SK-N-SH (cell line): ENCODE data around the gene UBB. TPM values are rescaled to one million over a fixed set of nuclear protein-coding genes. Genes with fewer than 3 reads are reported as not detected.

ENCODE experiments used
- CTCF ChIA-PET: fragments of 300-600, 350-600 bp; formaldehyde crosslinking; extraction: SDS; loops from one replicate; lab custom pipeline; 2021; lab: Yijun Ruan, JAX
- POLR2A ChIA-PET: fragments of 350-600 bp; sonication (Branson Sonifier 250); formaldehyde crosslinking; extraction: SDS; loops from one replicate; lab custom pipeline; 2020; ENCODE audit warnings: antibody characterized with exemption, inconsistent platforms; lab: Yijun Ruan, JAX
- DNase-seq: peaks from one replicate; pipeline ENCODE4 v3.0.0; 2012
- H2AFZ ChIP-seq: fragments of 200-600 bp; sonication (generic); 2 replicates; pipeline ENCODE4 v1.8.1; 2016; ENCODE audit warnings: antibody characterized with exemption, mild to moderate bottlenecking, low read depth
- H3F3A ChIP-seq: fragments of 200-600 bp; sonication (generic); replicated peaks from 2 replicates; pipeline ENCODE3; 2016; ENCODE audit warnings: antibody characterized with exemption, mild to moderate bottlenecking; ENCODE audit not compliant: insufficient read depth
- H3K27ac ChIP-seq, 2 experiments: fragments of 200-500 bp in 1 of 2; fragments of 200-600 bp in 1 of 2; sonication (Bioruptor generic) in 1 of 2; sonication (generic), shearing (Covaris generic) in 1 of 2; 2 replicates each; pipeline versions ENCODE4 v1.5.1 to v1.6.1; 2014 to 2016; ENCODE audit warnings: low read depth in 2 of 2, inconsistent platforms in 1 of 2, low read length in 1 of 2, mild to moderate bottlenecking in 1 of 2, mixed read lengths in 1 of 2
- H3K27me3 ChIP-seq: fragments of 200-600 bp; sonication (generic), shearing (Covaris generic); 2 replicates; pipeline ENCODE4 v1.6.1; 2016; ENCODE audit warnings: mixed run types; ENCODE audit not compliant: insufficient read depth
- H3K36me3 ChIP-seq, 2 experiments: fragments of 200-500 bp in 1 of 2; fragments of 200-600 bp in 1 of 2; sonication (Bioruptor generic) in 1 of 2; sonication (generic) in 1 of 2; replicated peaks in 1 of 2; 2 replicates each; pipeline versions ENCODE3 to v1.5.1; 2014 to 2016; ENCODE audit warnings: low read length in 1 of 2, mild to moderate bottlenecking in 1 of 2; ENCODE audit not compliant: insufficient read depth in 2 of 2, control insufficient read depth in 1 of 2
- H3K4me1 ChIP-seq, 2 experiments: fragments of 200-500 bp in 1 of 2; fragments of 200-600 bp in 1 of 2; sonication (Bioruptor generic) in 1 of 2; sonication (generic), shearing (Covaris generic) in 1 of 2; 2 replicates each; pipeline versions ENCODE4 v1.5.1 to v1.6.1; 2014 to 2016; ENCODE audit warnings: low read depth in 1 of 2, low read length in 1 of 2, mixed run types in 1 of 2; ENCODE audit not compliant: insufficient read depth in 2 of 2, control insufficient read depth in 1 of 2
- H3K4me2 ChIP-seq: fragments of 200-600 bp; sonication (generic), shearing (Covaris generic); 2 replicates; pipeline ENCODE4 v1.6.1; 2017; ENCODE audit warnings: mixed run types
- H3K4me3 ChIP-seq, 2 experiments: fragments of 200-500 bp in 1 of 2; fragments of 200-600 bp in 1 of 2; sonication (Bioruptor generic) in 1 of 2; sonication (generic), shearing (Covaris generic) in 1 of 2; 2 replicates each; pipeline versions ENCODE4 v1.5.1 to v1.8.1; 2014 to 2016; ENCODE audit warnings: low read depth in 2 of 2, inconsistent platforms in 1 of 2, low read length in 1 of 2, mild to moderate bottlenecking in 1 of 2, mixed read lengths in 1 of 2, moderate library complexity in 1 of 2
- H3K79me2 ChIP-seq: fragments of 200-600 bp; sonication (generic); 2 replicates; pipeline ENCODE4 v1.8.1; 2017; ENCODE audit warnings: mild to moderate bottlenecking; ENCODE audit not compliant: insufficient read depth
- H3K9ac ChIP-seq: fragments of 200-600 bp; sonication (generic); 2 replicates; pipeline ENCODE4 v1.6.1; 2017; ENCODE audit warnings: mixed run types
- H3K9me2 ChIP-seq: fragments of 200-600 bp; sonication (generic); 2 replicates; pipeline ENCODE4 v1.6.1; 2017; ENCODE audit warnings: mixed run types
- H3K9me3 ChIP-seq: fragments of 200-600 bp; sonication (generic); 2 replicates; pipeline ENCODE4 v1.6.1; 2017; ENCODE audit warnings: mixed run types, mild to moderate bottlenecking, moderate library complexity
- H4K20me1 ChIP-seq: fragments of 200-600 bp; sonication (generic); 2 replicates; pipeline ENCODE4 v1.6.1; 2017; ENCODE audit warnings: mild to moderate bottlenecking, mixed run types; ENCODE audit not compliant: insufficient read depth
- CHD2 ChIP-seq: fragments of 150-350 bp; IDR thresholded peaks from 2 replicates; pipeline ENCODE4 v1.6.1; 2018; ENCODE audit warnings: low read length; ENCODE audit not compliant: partially characterized antibody
- EP300 ChIP-seq, 2 experiments: IDR thresholded peaks; 2 replicates each; pipeline versions ENCODE4 v1.4.0 to v1.6.1; 2012; ENCODE audit warnings: borderline replicate concordance in 1 of 2, low read depth in 1 of 2, low read length in 1 of 2
- MAX ChIP-seq: IDR thresholded peaks from 2 replicates; pipeline ENCODE4 v1.4.0; 2012; ENCODE audit warnings: low read depth
- MXI1 ChIP-seq: IDR thresholded peaks from 2 replicates; pipeline ENCODE4 v1.6.1; 2012; ENCODE audit warnings: mild to moderate bottlenecking, low read depth, low read length, improper control_type of control experiment
- NRF1 ChIP-seq: IDR thresholded peaks from 2 replicates; pipeline ENCODE4 v1.6.1; 2012; ENCODE audit warnings: low read depth, mild to moderate bottlenecking, low read length
- POLR2AphosphoS5 ChIP-seq: IDR thresholded peaks from 2 replicates; pipeline ENCODE4 v1.6.1; 2012; ENCODE audit warnings: low read depth, low read length
- RAD21 ChIP-seq: IDR thresholded peaks from 2 replicates; pipeline ENCODE4 v1.6.1; 2012; ENCODE audit warnings: mild to moderate bottlenecking, low read length
- REST ChIP-seq: IDR thresholded peaks from 2 replicates; pipeline ENCODE4 v1.6.1; 2012; ENCODE audit warnings: mild to moderate bottlenecking, low read depth, low read length, moderate library complexity
- SIN3A ChIP-seq: IDR thresholded peaks from 2 replicates; pipeline ENCODE4 v1.6.1; 2012; ENCODE audit warnings: low read depth, mild to moderate bottlenecking, low read length, moderate library complexity, borderline replicate concordance
- SMC3 ChIP-seq: IDR thresholded peaks from 2 replicates; pipeline ENCODE4 v1.6.1; 2012; ENCODE audit warnings: low read depth, low read length, improper control_type of control experiment
- TAF1 ChIP-seq: IDR thresholded peaks from 2 replicates; pipeline ENCODE4 v1.6.1; 2012; ENCODE audit warnings: low read depth, mild to moderate bottlenecking, low read length, moderate library complexity, borderline replicate concordance
- TCF12 ChIP-seq: IDR thresholded peaks from 2 replicates; pipeline ENCODE4 v1.4.0; 2012
- YY1 ChIP-seq: IDR thresholded peaks from 2 replicates; pipeline ENCODE4 v1.4.0; 2012; ENCODE audit warnings: low read depth, mild to moderate bottlenecking
- WGBS: methylation state at CpG from one replicate; pipeline ENCODE4 v1.1.6; 2017; ENCODE audit warnings: low lambda C conversion rate; 5-methylcytosine and 5-hydroxymethylcytosine counted together
- polyA plus RNA-seq, 3 experiments: library from polyadenylated mRNA; depleted of rRNA; stranded (reverse); fragments of >200 nt; gene quantifications; 2 replicates each; pipeline ENCODE4 v1.2.3, GENCODE V29; 2012
- TF ChIP-seq, protein P1 (sequence below): IDR thresholded peaks from 2 replicates; pipeline ENCODE4 v1.4.0; 2012; ENCODE audit warnings: low read depth, borderline replicate concordance
- TF ChIP-seq, protein P2 (sequence below): fragments of 150-350 bp; IDR thresholded peaks from 2 replicates; pipeline ENCODE4 v1.6.1; 2016; ENCODE audit warnings: mild to moderate bottlenecking, low read depth, low read length
- TF ChIP-seq, protein P3 (sequence below): IDR thresholded peaks from 2 replicates; pipeline ENCODE4 v1.4.0; 2012; ENCODE audit warnings: low read depth, borderline replicate concordance

Gene UBB
- polyA plus RNA-seq, 1 of the 3 experiments (the other 2 are of a cell fraction) = 2,693 TPM

GRCh38 chr17:16425698-16426659, 45.1 kb downstream of the UBB start:
- Histone ChIP-seq H3K27me3 (no peaks in the 10 kb centered on the region), H2AFZ (no peak overlapping the region), H3K4me2 (no peak overlapping the region), H3K27ac (no peak overlapping the region), H3K4me1 (peaks cover 0 to 2% of the 10 kb centered on the region in 2 experiments; a peak in 1 of 4 replicates), H4K20me1 (no peaks in the 10 kb centered on the region), H3K79me2 (no peaks in the 10 kb centered on the region), H3K9me2 (no peaks in the 10 kb centered on the region), H3K36me3 (no peaks in the 10 kb centered on the region), H3K4me3 (no peak overlapping the region), H3F3A (peaks cover 3% of the 10 kb centered on the region), H3K9ac (no peak overlapping the region), H3K9me3 (no peaks in the 10 kb centered on the region)
- TF ChIP-seq CHD2 (no peak), RAD21 (no peak), NRF1 (no peak), MXI1 (no peak), SMC3 (no peak), TCF12 (no peak), MAX (no peak), TAF1 (no peak), REST (no peak), POLR2AphosphoS5 (no peak), YY1 (no peak), EP300 (IDR thresholded peaks at IDR 0.05; ENCODE audit: borderline replicate concordance in 1 of 2, low read depth in 1 of 2, low read length in 1 of 2) (no peak), SIN3A (no peak)
- TF ChIP-seq, protein P1, sequence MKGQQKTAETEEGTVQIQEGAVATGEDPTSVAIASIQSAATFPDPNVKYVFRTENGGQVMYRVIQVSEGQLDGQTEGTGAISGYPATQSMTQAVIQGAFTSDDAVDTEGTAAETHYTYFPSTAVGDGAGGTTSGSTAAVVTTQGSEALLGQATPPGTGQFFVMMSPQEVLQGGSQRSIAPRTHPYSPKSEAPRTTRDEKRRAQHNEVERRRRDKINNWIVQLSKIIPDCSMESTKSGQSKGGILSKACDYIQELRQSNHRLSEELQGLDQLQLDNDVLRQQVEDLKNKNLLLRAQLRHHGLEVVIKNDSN = no peak
- TF ChIP-seq, protein P2, sequence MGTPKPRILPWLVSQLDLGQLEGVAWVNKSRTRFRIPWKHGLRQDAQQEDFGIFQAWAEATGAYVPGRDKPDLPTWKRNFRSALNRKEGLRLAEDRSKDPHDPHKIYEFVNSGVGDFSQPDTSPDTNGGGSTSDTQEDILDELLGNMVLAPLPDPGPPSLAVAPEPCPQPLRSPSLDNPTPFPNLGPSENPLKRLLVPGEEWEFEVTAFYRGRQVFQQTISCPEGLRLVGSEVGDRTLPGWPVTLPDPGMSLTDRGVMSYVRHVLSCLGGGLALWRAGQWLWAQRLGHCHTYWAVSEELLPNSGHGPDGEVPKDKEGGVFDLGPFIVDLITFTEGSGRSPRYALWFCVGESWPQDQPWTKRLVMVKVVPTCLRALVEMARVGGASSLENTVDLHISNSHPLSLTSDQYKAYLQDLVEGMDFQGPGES = no peak
- TF ChIP-seq, protein P3, sequence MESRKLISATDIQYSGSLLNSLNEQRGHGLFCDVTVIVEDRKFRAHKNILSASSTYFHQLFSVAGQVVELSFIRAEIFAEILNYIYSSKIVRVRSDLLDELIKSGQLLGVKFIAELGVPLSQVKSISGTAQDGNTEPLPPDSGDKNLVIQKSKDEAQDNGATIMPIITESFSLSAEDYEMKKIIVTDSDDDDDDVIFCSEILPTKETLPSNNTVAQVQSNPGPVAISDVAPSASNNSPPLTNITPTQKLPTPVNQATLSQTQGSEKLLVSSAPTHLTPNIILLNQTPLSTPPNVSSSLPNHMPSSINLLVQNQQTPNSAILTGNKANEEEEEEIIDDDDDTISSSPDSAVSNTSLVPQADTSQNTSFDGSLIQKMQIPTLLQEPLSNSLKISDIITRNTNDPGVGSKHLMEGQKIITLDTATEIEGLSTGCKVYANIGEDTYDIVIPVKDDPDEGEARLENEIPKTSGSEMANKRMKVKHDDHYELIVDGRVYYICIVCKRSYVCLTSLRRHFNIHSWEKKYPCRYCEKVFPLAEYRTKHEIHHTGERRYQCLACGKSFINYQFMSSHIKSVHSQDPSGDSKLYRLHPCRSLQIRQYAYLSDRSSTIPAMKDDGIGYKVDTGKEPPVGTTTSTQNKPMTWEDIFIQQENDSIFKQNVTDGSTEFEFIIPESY = no peak
- ChIA-PET POLR2A (no interaction called here), CTCF (interaction anchor here (1.3 to 2.8 kb wide), 4 partner anchors 11 to 95 kb away, joined by 3 to 7 read pairs (median 6); no protein-coding TSS in a partner anchor)
- 87% methylated on average over 9 of the region's 20 CpGs for WGBS
- no peak for DNase-seq
